HepG2 (cell line): ENCODE data around the gene MSI2. TPM values are rescaled to one million over a fixed set of nuclear protein-coding genes. Genes with fewer than 3 reads are reported as not detected.
A peak's percentile ranks its signal among the peaks of the same experiment; 100 is the strongest.

Experiments used
- CHD4 ChIP-seq: fragments of 200-600 bp; sonication (generic); IDR thresholded peaks from 2 replicates; pipeline ENCODE4 v1.7.0; 2017; ENCODE audit warnings: mild to moderate bottlenecking, low read length, borderline replicate concordance
- EZH2 ChIP-seq: conservative IDR thresholded peaks from 2 replicates; pipeline ENCODE4 v1.6.1; 2012; ENCODE audit warnings: mild to moderate bottlenecking, low read depth, low read length, moderate library complexity
- GLMP ChIP-seq: sonication (generic); formaldehyde crosslinking; IDR thresholded peaks from 2 replicates; pipeline ENCODE4 v1.9.0; 2021; ENCODE audit warnings: missing genetic modification reagents, mild to moderate bottlenecking, borderline replicate concordance
- HNRNPK ChIP-seq: fragments of 200-400 bp; formaldehyde crosslinking; IDR thresholded peaks from 2 replicates; pipeline ENCODE4 v1.6.1; 2018; ENCODE audit warnings: low read length, low read depth, moderate library complexity, mild to moderate bottlenecking; ENCODE audit not compliant: poor library complexity, severe bottlenecking
- KDM2A ChIP-seq: sonication (generic); formaldehyde crosslinking; IDR thresholded peaks from 2 replicates; pipeline ENCODE4 v1.4.0; 2020; ENCODE audit warnings: low read depth, missing genetic modification reagents, borderline replicate concordance
- MAFK ChIP-seq, 2 experiments: IDR thresholded peaks in 1 of 2; conservative IDR thresholded peaks in 1 of 2; 2 replicates each; pipeline ENCODE4 v1.6.1; 2011; ENCODE audit warnings: improper control_type of control experiment in 2 of 2, low read length in 2 of 2
- PHF21A ChIP-seq: sonication (generic); formaldehyde crosslinking; IDR thresholded peaks from 2 replicates; pipeline ENCODE4 v1.5.0; 2020; ENCODE audit warnings: mild to moderate bottlenecking, missing genetic modification reagents
- PTBP1 ChIP-seq: fragments of 200-400 bp; formaldehyde crosslinking; IDR thresholded peaks from 2 replicates; pipeline ENCODE4 v1.6.1; 2018; ENCODE audit warnings: low read length, low read depth; ENCODE audit not compliant: poor library complexity, severe bottlenecking
- TCF7 ChIP-seq: sonication (generic); IDR thresholded peaks from 2 replicates; pipeline ENCODE4 v1.6.1; 2016; ENCODE audit warnings: antibody characterized with exemption, low read depth
- TCF7L2 ChIP-seq: IDR thresholded peaks from 2 replicates; pipeline ENCODE4 v1.6.1; 2011; ENCODE audit warnings: mild to moderate bottlenecking, low read depth, low read length, moderate library complexity
- XRCC5 ChIP-seq: fragments of 200-400 bp; formaldehyde crosslinking; optimal IDR thresholded peaks from 2 replicates; pipeline ENCODE3; 2017; ENCODE audit warnings: mild to moderate bottlenecking, low read length
- ZHX2 ChIP-seq, 2 experiments: sonication (generic) in 1 of 2; formaldehyde crosslinking in 1 of 2; IDR thresholded peaks; 2 replicates each; pipeline versions ENCODE4 v1.6.1 to v1.9.0; 2014 to 2022; ENCODE audit warnings: antibody characterized with exemption in 1 of 2, borderline replicate concordance in 1 of 2, inconsistent platforms in 1 of 2, low read depth in 1 of 2, missing genetic modification reagents in 1 of 2
- ZNF207 ChIP-seq: fragments of 450-650 bp; IDR thresholded peaks from 2 replicates; pipeline ENCODE4 v1.6.1; 2016; ENCODE audit warnings: antibody characterized with exemption, borderline replicate concordance
- ZNF367 ChIP-seq: sonication (generic); formaldehyde crosslinking; IDR thresholded peaks from 2 replicates; pipeline ENCODE4 v1.4.0; 2020; ENCODE audit warnings: missing genetic modification reagents, borderline replicate concordance
- ZNF720 ChIP-seq: sonication (generic); formaldehyde crosslinking; IDR thresholded peaks from 2 replicates; pipeline ENCODE4 v1.4.0; 2020; ENCODE audit warnings: missing genetic modification reagents
- ZSCAN29 ChIP-seq: sonication (generic); formaldehyde crosslinking; conservative IDR thresholded peaks from 2 replicates; pipeline ENCODE4 v1.4.0; 2020; ENCODE audit warnings: mild to moderate bottlenecking, missing genetic modification reagents
- polyA plus RNA-seq, 8 experiments: library from polyadenylated mRNA; depleted of rRNA in 3 of 8; stranded (reverse) in 7 of 8; unstranded in 1 of 8; fragments of >200 nt; fragmentation: Illumina TruSeq in 4 of 8; extraction: Trizol in 4 of 8; gene quantifications; 2 replicates each; pipeline versions ENCODE4 v1.2.1 to v1.2.3, GENCODE V29; 2011 to 2016; ENCODE audit warnings: low read depth in 4 of 8, missing spikeins in 1 of 8, mixed read lengths in 1 of 8; ENCODE audit not compliant: insufficient read depth in 1 of 8
- total RNA-seq, 5 experiments: library from RNA; depleted of rRNA; stranded (reverse); fragments of >200 nt; fragmentation: Illumina TruSeq; extraction: Trizol; gene quantifications; 2 replicates each; pipeline ENCODE4 v1.2.3, GENCODE V29; 2016; ENCODE audit warnings: low read depth in 1 of 5
- TF ChIP-seq, protein P1 (sequence below), 2 experiments: sonication (generic) in 1 of 2; formaldehyde crosslinking in 1 of 2; IDR thresholded peaks; 2 replicates each; pipeline versions ENCODE4 v1.4.0 to v1.6.1; 2016 to 2020; ENCODE audit warnings: borderline replicate concordance in 1 of 2, low read depth in 1 of 2, mild to moderate bottlenecking in 1 of 2, missing genetic modification reagents in 1 of 2

Gene MSI2
- total and polyA plus RNA-seq, 2 of the 13 experiments (the other 11 are each of a cell fraction or from before 2014, with no cell fraction given) = 77.5 to 78.4 TPM

- TF ChIP-seq GLMP (CRISPR knock-in tag) = no peak
- TF ChIP-seq ZNF207 = no peak
- no peak for TF ChIP-seq ZNF367 (CRISPR knock-in tag)
- peak in 1 of 2 experiments; percentile 6; a peak in 1 of 4 replicates for TF ChIP-seq MAFK (conservative IDR thresholded peaks at IDR 0.05 in 1 of 2, IDR thresholded peaks at IDR 0.05 in 1 of 2; ENCODE audit: low read length in 2 of 2)
- no peak for TF ChIP-seq ZHX2 (IDR thresholded peaks at IDR 0.05; ENCODE audit: low read depth)
- TF ChIP-seq ZHX2 (CRISPR knock-in tag; IDR thresholded peaks at IDR 0.05; ENCODE audit: borderline replicate concordance) = no peak
- TF ChIP-seq HNRNPK = no peak
- no peak for TF ChIP-seq TCF7L2
- TF ChIP-seq KDM2A = peak; percentile 79; the same call in 1 of the 2 replicates
- TF ChIP-seq ZNF720 (CRISPR knock-in tag) = no peak
- TF ChIP-seq EZH2 = no peak
- TF ChIP-seq ZSCAN29 (CRISPR knock-in tag) = 0 out of 2 replicates have a peak, but pooled peaks have one; percentile 35
- TF ChIP-seq XRCC5 = peak; percentile 99
- no peak for TF ChIP-seq TCF7
- TF ChIP-seq CHD4 = no peak
- TF ChIP-seq, protein P1, sequence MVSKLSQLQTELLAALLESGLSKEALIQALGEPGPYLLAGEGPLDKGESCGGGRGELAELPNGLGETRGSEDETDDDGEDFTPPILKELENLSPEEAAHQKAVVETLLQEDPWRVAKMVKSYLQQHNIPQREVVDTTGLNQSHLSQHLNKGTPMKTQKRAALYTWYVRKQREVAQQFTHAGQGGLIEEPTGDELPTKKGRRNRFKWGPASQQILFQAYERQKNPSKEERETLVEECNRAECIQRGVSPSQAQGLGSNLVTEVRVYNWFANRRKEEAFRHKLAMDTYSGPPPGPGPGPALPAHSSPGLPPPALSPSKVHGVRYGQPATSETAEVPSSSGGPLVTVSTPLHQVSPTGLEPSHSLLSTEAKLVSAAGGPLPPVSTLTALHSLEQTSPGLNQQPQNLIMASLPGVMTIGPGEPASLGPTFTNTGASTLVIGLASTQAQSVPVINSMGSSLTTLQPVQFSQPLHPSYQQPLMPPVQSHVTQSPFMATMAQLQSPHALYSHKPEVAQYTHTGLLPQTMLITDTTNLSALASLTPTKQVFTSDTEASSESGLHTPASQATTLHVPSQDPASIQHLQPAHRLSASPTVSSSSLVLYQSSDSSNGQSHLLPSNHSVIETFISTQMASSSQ (IDR thresholded peaks at IDR 0.05; ENCODE audit: low read depth) = no peak
- TF ChIP-seq, protein P1 (CRISPR knock-in tag; IDR thresholded peaks at IDR 0.05; ENCODE audit: borderline replicate concordance) = no peak
- no peak; the same call in 1 of the 2 replicates for TF ChIP-seq PHF21A (CRISPR knock-in tag)
- TF ChIP-seq PTBP1 = no peak
Measured at GRCh38 chr17:57243171-57243622, 13.1 kb upstream of the MSI2 start (continued).
